ENCODE data around the gene STAMBPL1. TPM values are rescaled to one million over a fixed set of nuclear protein-coding genes. Genes with fewer than 3 reads are reported as not detected.
"Not testable (repeated sequence)": the region's sequence is repeated elsewhere in the genome, so short reads cannot be mapped to it uniquely, and the experiment has no call there.

STAMBPL1 gene
- total RNA-seq, 1 donor from 2014 or later = 8.4 TPM

- Mint-ChIP-seq H3K4me1 (ENCODE audit: unreplicated experiment) (peaks cover 19% of the 10 kb centered on the region), H3K27me3 (peaks cover 25% of the 10 kb centered on the region), H3K4me3 (peak overlapping the region; percentile 96), H3K9me3 (no peaks in the 10 kb centered on the region), H3K27ac (peak overlapping the region; percentile 83), H3K36me3 (no peaks in the 10 kb centered on the region)
- no peak for DNase-seq (ENCODE audit: extremely low spot score, unreplicated experiment)
- no peak for TF ChIP-seq CTCF (conservative IDR thresholded peaks at IDR 0.05)
Observed at GRCh38 chr10:88881320-88881719, 1.3 kb downstream of the STAMBPL1 start.

GRCh38 chr10:88881922-88882645, 2.0 kb downstream of the STAMBPL1 start:
- Mint-ChIP-seq H3K27me3 (peaks cover 19% of the 10 kb centered on the region), H3K36me3 (no peaks in the 10 kb centered on the region), H3K4me1 (ENCODE audit: unreplicated experiment) (peaks cover 19% of the 10 kb centered on the region), H3K27ac (no peak overlapping the region), H3K4me3 (peak overlapping the region; percentile 96), H3K9me3 (no peaks in the 10 kb centered on the region)
- no peak for TF ChIP-seq CTCF (conservative IDR thresholded peaks at IDR 0.05)
- no peak for DNase-seq (ENCODE audit: extremely low spot score, unreplicated experiment)

- H3K9me3 Mint-ChIP-seq, H3K27ac Mint-ChIP-seq: not testable (repeated sequence)
Observed at GRCh38 chr10:88882646-88883447, 2.8 kb downstream of the STAMBPL1 start.

GRCh38 chr10:88883448-88883809, 3.4 kb downstream of the STAMBPL1 start:
- no peak for DNase-seq (ENCODE audit: extremely low spot score, unreplicated experiment)
- TF ChIP-seq CTCF (conservative IDR thresholded peaks at IDR 0.05) = no peak
- Mint-ChIP-seq H3K4me3 (peak overlapping the region; percentile 40), H3K27me3 (peaks cover 12% of the 10 kb centered on the region), H3K27ac (no peak overlapping the region), H3K4me1 (ENCODE audit: unreplicated experiment) (peaks cover 19% of the 10 kb centered on the region), H3K9me3 (no peaks in the 10 kb centered on the region), H3K36me3 (no peaks in the 10 kb centered on the region)

More at GRCh38 chr10:88882646-88883447, 2.8 kb downstream of the STAMBPL1 start:
- Mint-ChIP-seq H3K27me3 (peaks cover 17% of the 10 kb centered on the region), H3K4me3 (peak overlapping the region; percentile 96), H3K4me1 (ENCODE audit: unreplicated experiment) (peaks cover 19% of the 10 kb centered on the region)
- DNase-seq (ENCODE audit: extremely low spot score, unreplicated experiment); H3K36me3 Mint-ChIP-seq: not testable (repeated sequence)

- Mint-ChIP-seq H3K9me3 (no peaks in the 10 kb centered on the region), H3K27ac (no peak overlapping the region), H3K27me3 (peaks cover 2% of the 10 kb centered on the region), H3K4me3 (no peak overlapping the region), H3K4me1 (ENCODE audit: unreplicated experiment) (peaks cover 11% of the 10 kb centered on the region), H3K36me3 (no peaks in the 10 kb centered on the region)
- DNase-seq (ENCODE audit: extremely low spot score, unreplicated experiment) = no peak
- TF ChIP-seq CTCF (conservative IDR thresholded peaks at IDR 0.05) = no peak
Observed at GRCh38 chr10:88886557-88886956, 6.5 kb downstream of the STAMBPL1 start.

All from type B pancreatic cell (in vitro differentiated cells).